Measurements from ENCODE around the gene RABGAP1.

DNA sequence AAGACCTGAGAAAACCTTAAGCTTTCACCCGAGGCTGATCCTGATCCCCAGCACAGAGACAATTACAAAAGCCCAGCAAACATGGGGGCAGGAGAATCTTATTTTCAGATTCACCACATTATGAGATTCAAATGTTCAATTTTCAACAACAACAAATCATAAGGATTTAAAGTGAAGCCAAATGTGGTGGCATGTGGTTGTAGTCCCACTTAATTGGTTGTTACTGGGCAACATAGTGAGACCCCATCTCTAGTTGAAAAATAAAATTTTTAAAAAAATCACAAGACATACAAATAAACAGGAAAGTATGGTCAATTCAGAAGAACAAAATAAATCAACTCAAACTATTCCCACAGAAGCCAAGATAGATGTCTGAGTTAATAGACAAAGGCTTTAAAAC lies 3.9 kb upstream of the RABGAP1 start:
- TF ChIP-seq, protein P1, sequence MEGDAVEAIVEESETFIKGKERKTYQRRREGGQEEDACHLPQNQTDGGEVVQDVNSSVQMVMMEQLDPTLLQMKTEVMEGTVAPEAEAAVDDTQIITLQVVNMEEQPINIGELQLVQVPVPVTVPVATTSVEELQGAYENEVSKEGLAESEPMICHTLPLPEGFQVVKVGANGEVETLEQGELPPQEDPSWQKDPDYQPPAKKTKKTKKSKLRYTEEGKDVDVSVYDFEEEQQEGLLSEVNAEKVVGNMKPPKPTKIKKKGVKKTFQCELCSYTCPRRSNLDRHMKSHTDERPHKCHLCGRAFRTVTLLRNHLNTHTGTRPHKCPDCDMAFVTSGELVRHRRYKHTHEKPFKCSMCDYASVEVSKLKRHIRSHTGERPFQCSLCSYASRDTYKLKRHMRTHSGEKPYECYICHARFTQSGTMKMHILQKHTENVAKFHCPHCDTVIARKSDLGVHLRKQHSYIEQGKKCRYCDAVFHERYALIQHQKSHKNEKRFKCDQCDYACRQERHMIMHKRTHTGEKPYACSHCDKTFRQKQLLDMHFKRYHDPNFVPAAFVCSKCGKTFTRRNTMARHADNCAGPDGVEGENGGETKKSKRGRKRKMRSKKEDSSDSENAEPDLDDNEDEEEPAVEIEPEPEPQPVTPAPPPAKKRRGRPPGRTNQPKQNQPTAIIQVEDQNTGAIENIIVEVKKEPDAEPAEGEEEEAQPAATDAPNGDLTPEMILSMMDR (IDR thresholded peaks at IDR 0.05) = no peak
- no peak for TF ChIP-seq POLR2A (IDR thresholded peaks at IDR 0.05; ENCODE audit: low read depth)
- TF ChIP-seq EP300 (IDR thresholded peaks at IDR 0.05) = no peak
- TF ChIP-seq POLR2AphosphoS5 (IDR thresholded peaks at IDR 0.05) = no peak

Data from esophagus muscularis mucosa (tissue), 4 donors.